ENCODE data around the gene TTLL3.
"Not testable (repeated sequence)": the region's sequence is repeated elsewhere in the genome, so short reads cannot be mapped to it uniquely, and the experiment has no call there.

Gene TTLL3

DNA sequence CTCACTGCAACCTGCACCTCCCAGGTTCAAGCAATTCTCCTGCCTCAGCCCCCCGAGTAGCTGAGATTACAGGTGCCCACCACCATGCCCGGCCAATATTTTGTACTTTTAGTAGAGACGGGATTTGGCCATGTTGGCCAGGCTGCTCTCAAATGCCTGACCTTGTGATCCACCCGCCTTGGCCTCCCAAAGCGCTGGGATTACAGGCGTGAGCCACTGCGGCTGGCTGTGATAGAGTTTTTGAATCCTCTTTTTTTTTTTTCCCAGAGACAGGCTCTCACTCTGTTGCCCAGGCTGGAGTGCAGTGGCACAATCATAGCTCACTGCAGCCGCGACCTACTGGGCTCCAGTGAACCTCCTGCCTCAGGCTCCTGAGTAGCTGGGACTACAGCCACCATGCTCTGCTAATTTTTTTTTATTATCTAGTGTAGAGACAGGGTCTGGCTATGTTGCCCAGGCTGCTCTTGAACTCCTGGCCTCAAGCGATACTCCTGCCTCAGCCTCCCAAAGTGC, 55.1 kb downstream of the TTLL3 start:
- not testable (repeated sequence) for DNase-seq (ENCODE audit: low read depth in 2 of 2, low spot score in 1 of 2)

GRCh38 chr3:9866639-9867038, 56.6 kb downstream of the TTLL3 start:
- DNase-seq (ENCODE audit: low read depth in 2 of 2, low spot score in 1 of 2): no peak

- no peak for DNase-seq (ENCODE audit: low read depth in 2 of 2, low spot score in 1 of 2)
Measured at GRCh38 chr3:9867106-9867505, 57.0 kb downstream of the TTLL3 start.

- no peak for DNase-seq (ENCODE audit: low read depth in 2 of 2, low spot score in 1 of 2)
Measured at GRCh38 chr3:9869955-9870354, 59.9 kb downstream of the TTLL3 start.

DNA sequence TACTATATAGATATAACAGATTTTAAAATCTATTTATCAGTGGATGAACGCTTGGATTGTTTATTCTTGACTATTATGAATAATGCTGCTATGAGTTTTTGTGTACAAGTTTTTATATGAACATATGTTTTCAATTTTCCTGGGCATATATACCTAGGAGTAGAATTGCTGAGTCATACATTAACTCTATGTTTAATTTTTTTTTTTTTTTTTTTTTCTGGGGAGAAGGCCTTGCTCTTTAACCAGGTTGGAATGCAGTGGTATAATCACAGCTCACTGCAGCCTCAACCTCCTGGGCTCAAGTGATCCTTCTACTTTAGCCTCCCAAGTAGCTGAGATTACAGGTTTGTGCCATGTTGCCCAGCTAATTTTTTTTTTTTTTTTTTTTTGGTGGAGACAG, 60.9 kb downstream of the TTLL3 start:
- no peak for DNase-seq (ENCODE audit: low read depth in 2 of 2, low spot score in 1 of 2)

- DNase-seq (ENCODE audit: low read depth in 2 of 2, low spot score in 1 of 2): not testable (repeated sequence)
Measured at GRCh38 chr3:9872067-9872466, 62.0 kb downstream of the TTLL3 start.

DNA sequence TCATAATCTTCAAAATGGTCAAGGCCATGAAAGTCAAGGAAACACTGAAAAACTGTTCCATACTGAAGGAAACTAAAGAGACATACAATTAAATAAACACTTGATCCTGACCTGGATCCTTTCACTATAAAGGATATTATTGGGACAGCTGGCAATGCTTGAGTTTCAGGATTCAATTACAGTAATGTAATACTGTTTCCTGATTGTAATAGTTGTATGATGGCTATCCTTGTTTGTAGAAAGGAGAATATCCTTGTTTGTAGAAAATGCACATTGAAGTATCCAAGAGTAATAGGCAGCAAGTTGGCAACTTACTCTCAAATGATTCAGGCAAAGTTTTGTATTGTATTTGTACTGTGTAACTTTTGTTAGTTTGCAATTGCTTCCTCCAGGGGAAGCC, 65.4 kb downstream of the TTLL3 start:
- no peak for DNase-seq (ENCODE audit: low read depth in 2 of 2, low spot score in 1 of 2)

- DNase-seq (ENCODE audit: low read depth in 2 of 2, low spot score in 1 of 2): not testable (repeated sequence)
Measured at GRCh38 chr3:9876255-9876654, 66.2 kb downstream of the TTLL3 start.

GRCh38 chr3:9876991-9877390, 66.9 kb downstream of the TTLL3 start:
- DNase-seq (ENCODE audit: low read depth in 2 of 2, low spot score in 1 of 2): no peak

DNA sequence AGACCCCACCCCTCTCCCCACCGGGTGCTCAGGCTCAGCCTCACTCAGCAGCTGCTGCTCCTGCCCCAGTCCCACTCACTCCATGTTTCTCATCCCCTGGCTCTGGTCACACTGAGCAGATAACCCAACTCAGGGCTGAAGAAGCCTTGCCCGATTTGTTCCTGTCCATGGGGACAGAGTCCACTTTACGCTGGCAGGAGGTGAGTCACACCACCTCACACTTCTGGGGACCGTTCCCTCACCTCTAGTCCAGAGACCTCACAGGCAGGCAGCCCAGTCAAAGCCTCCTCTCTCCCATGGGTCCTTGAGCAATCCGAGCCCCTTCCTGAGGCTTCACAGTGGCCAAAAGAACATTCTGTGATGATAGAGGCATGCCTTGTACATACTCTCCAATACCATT, 68.6 kb downstream of the TTLL3 start:
- DNase-seq (ENCODE audit: low read depth in 2 of 2, low spot score in 1 of 2): no peak

GRCh38 chr3:9879830-9880549, 69.9 kb downstream of the TTLL3 start, which contains the start of gene CIDEC:
Gene CIDEC, minus strand, starts transcription at chr3:9880253. Its CDS starts 1,767 bp downstream, at chr3:9878486.
- no peak for DNase-seq (ENCODE audit: low read depth in 2 of 2, low spot score in 1 of 2)

GRCh38 chr3:9881441-9881840, 71.4 kb downstream of the TTLL3 start:
- no peak for DNase-seq (ENCODE audit: low read depth in 2 of 2, low spot score in 1 of 2)

DNA sequence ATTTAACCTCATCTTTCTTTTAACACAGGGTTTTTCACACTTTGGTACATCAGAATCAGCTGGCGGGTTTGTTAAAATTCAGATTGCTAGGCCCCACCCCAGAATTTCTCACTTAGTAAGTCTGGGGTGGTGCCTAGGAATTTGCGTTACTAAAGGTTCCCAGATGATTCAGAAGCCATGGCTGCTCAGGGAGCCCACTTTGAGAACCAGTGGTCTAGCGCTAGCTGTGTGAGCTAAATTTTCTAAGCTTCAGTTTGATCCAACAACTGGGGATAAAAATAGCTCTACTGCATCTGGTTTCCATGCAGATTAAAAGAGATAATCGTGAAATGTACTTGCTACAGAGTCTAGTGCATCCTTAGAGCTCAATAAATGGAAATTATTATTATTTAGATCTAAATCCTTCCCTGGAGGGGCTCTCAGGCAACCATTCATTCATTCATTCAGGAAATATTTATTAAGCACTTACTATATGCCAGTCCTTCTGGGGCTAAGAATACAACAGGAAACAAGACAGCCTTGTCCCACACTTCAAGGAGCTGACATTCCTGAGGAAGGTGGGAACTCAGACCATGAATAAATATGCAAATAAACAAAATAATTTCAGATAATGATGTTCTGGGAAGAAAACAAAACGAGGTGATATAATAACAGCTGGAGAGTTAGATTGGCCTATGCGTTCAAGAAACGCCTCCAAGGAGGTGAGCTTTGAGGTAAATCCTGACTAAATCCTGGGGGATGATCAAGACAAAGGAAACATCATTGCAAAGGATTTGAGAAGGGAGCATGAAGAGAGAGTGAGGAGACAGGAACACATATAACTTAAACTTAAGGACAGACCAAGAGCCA, 73.9 kb downstream of the TTLL3 start:
- DNase-seq (ENCODE audit: low read depth in 2 of 2, low spot score in 1 of 2): no peak

- DNase-seq (ENCODE audit: low read depth in 2 of 2, low spot score in 1 of 2): no peak
Measured at GRCh38 chr3:9884555-9885165, 74.6 kb downstream of the TTLL3 start.
